ENCODE data around the gene PPM1B.

DNA sequence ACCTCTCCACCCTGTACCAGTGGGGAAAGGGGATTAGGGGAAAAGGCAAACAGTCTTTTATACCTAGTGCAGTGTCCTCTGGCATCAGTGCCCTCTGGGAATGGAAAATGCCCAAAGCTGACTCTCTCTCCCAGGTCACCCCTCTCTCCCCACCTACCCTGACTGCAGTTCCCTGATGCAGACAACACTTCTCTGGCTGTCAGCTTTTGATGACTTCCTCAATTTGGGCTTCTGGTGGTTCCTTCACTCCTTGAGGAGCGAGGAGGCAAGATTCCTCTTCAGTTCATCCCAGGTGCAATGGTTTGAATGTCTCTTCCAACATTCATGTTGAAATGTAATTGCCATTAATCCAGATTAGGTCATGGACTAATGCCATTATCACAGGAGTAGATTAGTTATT is 19.7 kb upstream of the PPM1B start:
- TF ChIP-seq OSR2 (tag by site-specific recombination; IDR thresholded peaks at IDR 0.05) = no peak
- TF ChIP-seq ZNF707 (tag by site-specific recombination; IDR thresholded peaks at IDR 0.05) = no peak
- no peak for TF ChIP-seq ZNF24 (tag by site-specific recombination; IDR thresholded peaks at IDR 0.05)
- TF ChIP-seq, protein P1, sequence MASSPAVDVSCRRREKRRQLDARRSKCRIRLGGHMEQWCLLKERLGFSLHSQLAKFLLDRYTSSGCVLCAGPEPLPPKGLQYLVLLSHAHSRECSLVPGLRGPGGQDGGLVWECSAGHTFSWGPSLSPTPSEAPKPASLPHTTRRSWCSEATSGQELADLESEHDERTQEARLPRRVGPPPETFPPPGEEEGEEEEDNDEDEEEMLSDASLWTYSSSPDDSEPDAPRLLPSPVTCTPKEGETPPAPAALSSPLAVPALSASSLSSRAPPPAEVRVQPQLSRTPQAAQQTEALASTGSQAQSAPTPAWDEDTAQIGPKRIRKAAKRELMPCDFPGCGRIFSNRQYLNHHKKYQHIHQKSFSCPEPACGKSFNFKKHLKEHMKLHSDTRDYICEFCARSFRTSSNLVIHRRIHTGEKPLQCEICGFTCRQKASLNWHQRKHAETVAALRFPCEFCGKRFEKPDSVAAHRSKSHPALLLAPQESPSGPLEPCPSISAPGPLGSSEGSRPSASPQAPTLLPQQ (tag by site-specific recombination; IDR thresholded peaks at IDR 0.05) = no peak
- no peak for TF ChIP-seq ZNF768 (tag by site-specific recombination; IDR thresholded peaks at IDR 0.05)
